OCI-LY7 (cell line): ENCODE results near the gene EMILIN1. TPM values are rescaled to one million over a fixed set of nuclear protein-coding genes. Genes with fewer than 3 reads are reported as not detected.

Experiments used
- BruUV-seq: library from RNA; stranded (reverse); fragments of 400-500 nt; replicated peaks from 2 replicates; lab custom pipeline; 2021; lab: Mats Ljungman, UMichigan
- CTCF ChIA-PET: fragments of 300-600 bp; sonication (Branson Sonifier 250); formaldehyde crosslinking; loops from one replicate; lab custom pipeline; 2022; ENCODE audit warnings: antibody characterized with exemption; ENCODE audit not compliant: unreplicated experiment; lab: Charles Lee
- POLR2A ChIA-PET: fragments of 300-600 bp; sonication (Branson Sonifier 250); formaldehyde crosslinking; loops from one replicate; lab custom pipeline; 2022; ENCODE audit warnings: antibody characterized with exemption; lab: Charles Lee
- DNase-seq: peaks from one replicate; pipeline ENCODE4 v3.0.0-alpha.2; 2015; ENCODE audit warnings: low spot score
- H2AFZ ChIP-seq: fragments of 200-600 bp; sonication (generic), shearing (Covaris generic); 2 replicates; pipeline ENCODE4 v1.6.1; 2014; ENCODE audit warnings: mild to moderate bottlenecking, antibody characterized with exemption, low read length, moderate library complexity
- H3K27ac ChIP-seq: fragments of 200-600 bp; sonication (generic); 2 replicates; pipeline ENCODE4 v1.5.1; 2014; ENCODE audit warnings: mixed run types, low read depth, mild to moderate bottlenecking, moderate library complexity, low read length, inconsistent platforms; ENCODE audit not compliant: poor library complexity, severe bottlenecking
- H3K36me3 ChIP-seq: fragments of 200-600 bp; sonication (generic); 2 replicates; pipeline ENCODE4 v1.6.1; 2014; ENCODE audit warnings: mild to moderate bottlenecking, antibody characterized with exemption, low read length, moderate library complexity, mixed read lengths; ENCODE audit not compliant: insufficient read depth
- H3K4me1 ChIP-seq: fragments of 200-600 bp; sonication (generic); 2 replicates; pipeline ENCODE4 v1.5.1; 2014; ENCODE audit warnings: mild to moderate bottlenecking, low read length; ENCODE audit not compliant: insufficient read depth, poor library complexity, severe bottlenecking
- H3K4me2 ChIP-seq: fragments of 200-600 bp; sonication (generic); 2 replicates; pipeline ENCODE4 v1.6.1; 2014; ENCODE audit warnings: mild to moderate bottlenecking, low read length
- H3K4me3 ChIP-seq: fragments of 200-600 bp; sonication (generic); 2 replicates; pipeline ENCODE4 v1.5.1; 2014; ENCODE audit warnings: mild to moderate bottlenecking, low read depth, low read length; ENCODE audit not compliant: poor library complexity, severe bottlenecking
- H3K79me2 ChIP-seq: fragments of 200-600 bp; sonication (generic); 2 replicates; pipeline ENCODE4 v1.6.1; 2016; ENCODE audit warnings: low read depth, mild to moderate bottlenecking, low read length, moderate library complexity, mixed read lengths; ENCODE audit not compliant: insufficient read depth
- H3K9me2 ChIP-seq: fragments of 200-600 bp; sonication (generic); 2 replicates; pipeline ENCODE4 v1.6.1; 2016; ENCODE audit warnings: mild to moderate bottlenecking, low read length, mixed read lengths; ENCODE audit not compliant: insufficient read depth
- H3K9me3 ChIP-seq: fragments of 200-600 bp; sonication (generic); 2 replicates; pipeline ENCODE4 v1.6.1; 2014; ENCODE audit warnings: mild to moderate bottlenecking, mixed run types, low read length, mixed read lengths
- H4K20me1 ChIP-seq: fragments of 200-600 bp; sonication (generic); 2 replicates; pipeline ENCODE4 v1.6.1; 2014; ENCODE audit warnings: mild to moderate bottlenecking, antibody characterized with exemption, low read length, moderate library complexity, mixed read lengths; ENCODE audit not compliant: insufficient read depth
- EZH2phosphoT487 ChIP-seq: fragments of 200-600 bp; sonication (generic); IDR thresholded peaks from 2 replicates; pipeline ENCODE4 v1.6.1; 2018; ENCODE audit warnings: low read depth, borderline replicate concordance, mild to moderate bottlenecking, mixed run types, antibody characterized with exemption, low read length, moderate library complexity, mixed read lengths
- intact Hi-C: fragments of 100-400 bp; cut with micrococcal nuclease; formaldehyde crosslinking; loops from one replicate; pipeline ENCODE4 v1.10.0; 2022; ENCODE audit not compliant: unreplicated experiment
- total RNA-seq, 2 experiments: library from RNA; depleted of rRNA in 1 of 2; stranded (reverse); fragments of >200 nt in 1 of 2; shearing (Covaris generic) in 1 of 2; gene quantifications; 2 replicates each; pipeline ENCODE4 v1.2.3, GENCODE V29; 2014 to 2022
- TF ChIP-seq, protein P1 (sequence below): fragments of 200-600 bp; sonication (generic); conservative IDR thresholded peaks from 2 replicates; pipeline ENCODE4 v1.5.1; 2014; ENCODE audit warnings: mild to moderate bottlenecking, antibody characterized with exemption, low read length, moderate library complexity, mixed read lengths

EMILIN1 gene
- total RNA-seq, 2 experiments from 2014 or later = 2.2 to 2.7 TPM

DNA sequence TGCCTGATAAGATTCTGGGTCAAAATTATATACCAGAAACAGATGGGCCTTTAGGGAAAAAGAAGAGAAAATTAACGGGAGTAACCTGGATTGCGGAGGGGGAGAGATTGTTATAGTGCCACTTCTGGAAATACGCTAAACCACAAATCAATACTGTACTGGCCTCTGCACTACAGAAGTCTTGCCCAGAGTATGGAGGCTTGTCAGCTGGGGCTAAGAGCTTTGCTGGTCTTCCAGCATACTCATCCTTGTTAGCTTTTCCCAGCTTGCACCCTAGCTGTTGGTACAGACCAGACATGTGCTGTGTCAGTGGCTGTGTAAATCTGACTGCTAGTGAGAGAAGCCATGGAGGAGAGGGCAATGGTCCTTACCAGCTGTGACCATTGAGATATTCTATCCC lies 18.1 kb upstream of the EMILIN1 start:
- POLR2A ChIA-PET = no interaction called here
- no peak overlapping the region for H3K4me2 ChIP-seq

DNA sequence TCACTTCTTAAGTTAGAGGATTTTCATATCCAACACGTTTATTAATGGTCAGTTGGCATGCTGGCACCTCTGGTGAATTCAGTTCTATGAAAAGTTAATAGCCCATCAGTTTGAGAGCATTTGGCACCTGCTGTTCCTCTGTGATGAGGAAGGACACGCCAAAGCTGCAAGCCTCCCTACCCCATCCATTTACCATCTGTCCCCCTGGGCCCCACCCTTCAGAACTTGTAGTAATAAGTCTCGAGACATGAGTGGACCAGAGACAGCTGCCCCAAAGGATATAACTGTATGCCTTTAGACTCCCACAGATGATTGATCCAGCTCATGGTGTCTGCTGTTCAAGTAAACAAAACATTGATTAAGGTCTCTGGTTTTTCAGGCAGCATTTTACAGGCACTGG lies 13.3 kb upstream of the EMILIN1 start:
- no peak overlapping the region for H2AFZ ChIP-seq
- 0 out of 2 replicates have a peak, but pooled peaks cover 4% of the 10 kb centered on the region for H4K20me1 ChIP-seq
- DNase-seq = no peak
- H3K9me2 ChIP-seq = no peaks in the 10 kb centered on the region
- H3K9me3 ChIP-seq = no peaks in the 10 kb centered on the region
- no peak overlapping the region for H3K4me3 ChIP-seq
- TF ChIP-seq, protein P1, sequence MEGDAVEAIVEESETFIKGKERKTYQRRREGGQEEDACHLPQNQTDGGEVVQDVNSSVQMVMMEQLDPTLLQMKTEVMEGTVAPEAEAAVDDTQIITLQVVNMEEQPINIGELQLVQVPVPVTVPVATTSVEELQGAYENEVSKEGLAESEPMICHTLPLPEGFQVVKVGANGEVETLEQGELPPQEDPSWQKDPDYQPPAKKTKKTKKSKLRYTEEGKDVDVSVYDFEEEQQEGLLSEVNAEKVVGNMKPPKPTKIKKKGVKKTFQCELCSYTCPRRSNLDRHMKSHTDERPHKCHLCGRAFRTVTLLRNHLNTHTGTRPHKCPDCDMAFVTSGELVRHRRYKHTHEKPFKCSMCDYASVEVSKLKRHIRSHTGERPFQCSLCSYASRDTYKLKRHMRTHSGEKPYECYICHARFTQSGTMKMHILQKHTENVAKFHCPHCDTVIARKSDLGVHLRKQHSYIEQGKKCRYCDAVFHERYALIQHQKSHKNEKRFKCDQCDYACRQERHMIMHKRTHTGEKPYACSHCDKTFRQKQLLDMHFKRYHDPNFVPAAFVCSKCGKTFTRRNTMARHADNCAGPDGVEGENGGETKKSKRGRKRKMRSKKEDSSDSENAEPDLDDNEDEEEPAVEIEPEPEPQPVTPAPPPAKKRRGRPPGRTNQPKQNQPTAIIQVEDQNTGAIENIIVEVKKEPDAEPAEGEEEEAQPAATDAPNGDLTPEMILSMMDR = no peak
- no peak for TF ChIP-seq EZH2phosphoT487
- ChIA-PET POLR2A (no interaction called here), CTCF (no interaction called here)
- peaks cover 74% of the 10 kb centered on the region for H3K36me3 ChIP-seq
- H3K27ac ChIP-seq = no peak overlapping the region
- intact Hi-C loops = no loop called here
- no peak overlapping the region for H3K4me2 ChIP-seq
- no TSS peak for BruUV-seq
- H3K4me1 ChIP-seq = peaks cover 6% of the 10 kb centered on the region
- H3K79me2 ChIP-seq = peaks cover 13% of the 10 kb centered on the region; the same call in 1 of the 2 replicates

More for the DNA sequence above, 18.1 kb upstream of the EMILIN1 start:
- H3K79me2 ChIP-seq = no peaks in the 10 kb centered on the region
- H3K27ac ChIP-seq = no peak overlapping the region
- no TSS peak for BruUV-seq
- no peaks in the 10 kb centered on the region for H3K9me2 ChIP-seq
- no peaks in the 10 kb centered on the region for H3K9me3 ChIP-seq
- CTCF ChIA-PET = no interaction called here
- intact Hi-C loops = no loop called here
- H4K20me1 ChIP-seq = no peaks in the 10 kb centered on the region
- no peak overlapping the region for H3K4me3 ChIP-seq
- DNase-seq = no peak
- H2AFZ ChIP-seq = no peak overlapping the region
- peaks cover 71% of the 10 kb centered on the region for H3K36me3 ChIP-seq
- no peaks in the 10 kb centered on the region for H3K4me1 ChIP-seq
- TF ChIP-seq, protein P1 = no peak
- no peak for TF ChIP-seq EZH2phosphoT487

DNA sequence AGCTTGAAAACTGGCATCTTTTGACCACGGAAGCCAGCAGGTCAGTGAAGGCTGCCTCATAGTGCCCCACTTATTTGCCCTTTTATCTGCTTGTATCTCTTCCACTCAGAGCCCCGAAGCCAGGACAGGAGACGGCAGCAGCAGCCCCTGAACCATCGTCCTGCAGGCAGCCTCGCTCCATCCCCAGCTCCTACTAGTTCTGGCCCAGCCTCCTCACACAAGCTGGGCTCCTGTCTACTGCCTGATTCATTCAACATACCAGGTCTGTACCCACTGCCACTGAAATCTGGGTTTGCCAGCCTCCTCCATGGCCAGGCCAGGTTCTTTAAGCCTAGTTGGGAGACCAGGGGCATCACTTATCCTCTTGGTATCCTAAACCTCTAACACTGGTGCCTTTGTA lies 11.0 kb upstream of the EMILIN1 start:
- BruUV-seq = no TSS peak
- Histone ChIP-seq H3K9me2 (no peaks in the 10 kb centered on the region), H3K79me2 (peaks cover 26% of the 10 kb centered on the region), H3K4me3 (no peak overlapping the region), H3K9me3 (no peaks in the 10 kb centered on the region), H2AFZ (no peak overlapping the region), H3K36me3 (peaks cover 67% of the 10 kb centered on the region), H3K4me2 (no peak overlapping the region), H4K20me1 (0 out of 2 replicates have a peak, but pooled peaks cover 4% of the 10 kb centered on the region), H3K27ac (no peak overlapping the region), H3K4me1 (peaks cover 16% of the 10 kb centered on the region)
- CTCF ChIA-PET = no interaction called here
- intact Hi-C loops = no loop called here
- POLR2A ChIA-PET = interaction anchor here (1.0 kb wide), 1 partner anchor 9 kb away, joined by 3 read pairs; no protein-coding TSS in a partner anchor
- TF ChIP-seq EZH2phosphoT487 = no peak
- TF ChIP-seq, protein P1 = no peak
- no peak for DNase-seq
